GM19193 (cell line): ENCODE results near the gene SPHK1.

Experiments
- POLR2A ChIP-seq: IDR thresholded peaks from 4 replicates; pipeline ENCODE4 v1.6.1; 2011; ENCODE audit not compliant: insufficient read depth, insufficient read length; ENCODE audit errors: extremely low read depth

SPHK1 gene

GRCh38 chr17:76359375-76359774, 25.0 kb upstream of the SPHK1 start:
- no peak for TF ChIP-seq POLR2A

- no peak for TF ChIP-seq POLR2A
Observed at GRCh38 chr17:76360461-76360860, 23.9 kb upstream of the SPHK1 start.

GRCh38 chr17:76363107-76363842, 21.1 kb upstream of the SPHK1 start:
- TF ChIP-seq POLR2A, result no peak

GRCh38 chr17:76365256-76365903, 19.0 kb upstream of the SPHK1 start:
- TF ChIP-seq POLR2A, result no peak

GRCh38 chr17:76366247-76366646, 18.2 kb upstream of the SPHK1 start:
- TF ChIP-seq POLR2A, result no peak

- TF ChIP-seq POLR2A, result no peak
Observed at GRCh38 chr17:76367642-76368041, 16.8 kb upstream of the SPHK1 start.

GRCh38 chr17:76368545-76368944, 15.9 kb upstream of the SPHK1 start:
- no peak for TF ChIP-seq POLR2A

- no peak for TF ChIP-seq POLR2A
Observed at GRCh38 chr17:76369379-76369778, 15.0 kb upstream of the SPHK1 start.

GRCh38 chr17:76369804-76370203, 14.6 kb upstream of the SPHK1 start:
- TF ChIP-seq POLR2A, result no peak

- no peak for TF ChIP-seq POLR2A
Observed at GRCh38 chr17:76370261-76370993, 14.0 kb upstream of the SPHK1 start.

GRCh38 chr17:76371656-76372628, 12.5 kb upstream of the SPHK1 start:
- no peak for TF ChIP-seq POLR2A

GRCh38 chr17:76376318-76377133, 7.9 kb upstream of the SPHK1 start:
- TF ChIP-seq POLR2A, result no peak

- no peak for TF ChIP-seq POLR2A
Observed at GRCh38 chr17:76378548-76379274, 5.7 kb upstream of the SPHK1 start.
